HepG2 (cell line): ENCODE measurements around the gene CSNK1D. TPM values are rescaled to one million over a fixed set of nuclear protein-coding genes. Genes with fewer than 3 reads are reported as not detected.
A peak's percentile ranks its signal among the peaks of the same experiment; 100 is the strongest.

Experiments
- ATAC-seq: fragments of 200-7000 bp; cut with Tn5 transposase; 3 replicates; pipeline ENCODE4 v1.9.1; 2020; ENCODE audit warnings: mild to moderate bottlenecking, moderate library complexity
- BruUV-seq: library from RNA; stranded (reverse); fragments of 400-500 nt; replicated peaks from 2 replicates; lab custom pipeline; 2021; lab: Mats Ljungman, UMichigan
- CTCF ChIA-PET: fragments of 300-600 bp; formaldehyde crosslinking; extraction: SDS; loops from one replicate; lab custom pipeline; 2021; ENCODE audit warnings: low total read pairs, inconsistent platforms, low intra/inter-chr PET ratio; lab: Yijun Ruan, JAX
- POLR2A ChIA-PET: fragments of 350-600 bp; sonication (Branson Sonifier 250); formaldehyde crosslinking; loops from one replicate; lab custom pipeline; 2020; ENCODE audit warnings: antibody characterized with exemption, inconsistent platforms; lab: Yijun Ruan, JAX
- DNase-seq: peaks from one replicate; pipeline ENCODE4 v3.0.0-alpha.2; 2015; ENCODE audit warnings: low spot score
- FAIRE-seq: peaks from 3 replicates; lab custom pipeline; 2011; peaks lifted over from hg19 to GRCh38; lab: Jason Lieb, UNC
- H2AFZ ChIP-seq: one replicate; pipeline ENCODE4 v1.6.1; 2011; ENCODE audit warnings: low read length, inconsistent platforms
- H3K27ac ChIP-seq: fragments of 300-600 bp; 3 replicates; pipeline ENCODE4 v1.8.0; 2011; ENCODE audit warnings: mixed run types, mild to moderate bottlenecking, mixed read lengths, low read length, inconsistent platforms; ENCODE audit not compliant: insufficient read depth; ENCODE audit errors: extremely low read length
- H3K27me3 ChIP-seq, 2 experiments: fragments of 200-600 bp in 1 of 2; 2 replicates in 1 of 2; 3 replicates in 1 of 2; pipeline versions ENCODE4 v1.6.0 to v1.8.0; 2011; ENCODE audit warnings: low read length in 2 of 2, mild to moderate bottlenecking in 2 of 2, moderate library complexity in 2 of 2, inconsistent platforms in 1 of 2; ENCODE audit not compliant: insufficient read depth in 2 of 2, control insufficient read depth in 1 of 2
- H3K36me3 ChIP-seq, 2 experiments: fragments of 200-600 bp in 1 of 2; replicated peaks in 1 of 2; 2 replicates in 1 of 2; 3 replicates in 1 of 2; pipeline versions ENCODE4 v1.5.1 to v1.8.0; 2011; ENCODE audit warnings: low read length in 2 of 2, inconsistent platforms in 1 of 2; ENCODE audit not compliant: insufficient read depth in 2 of 2, control insufficient read depth in 1 of 2
- H3K4me1 ChIP-seq: 2 replicates; pipeline ENCODE4 v1.5.1; 2012; ENCODE audit warnings: low read length, inconsistent platforms; ENCODE audit not compliant: insufficient read depth
- H3K4me2 ChIP-seq: 2 replicates; pipeline ENCODE4 v1.6.0; 2011; ENCODE audit warnings: low read depth, low read length, inconsistent platforms
- H3K4me3 ChIP-seq, 3 experiments: fragments of 200-600 bp in 1 of 3; sonication (generic), shearing (Covaris generic) in 1 of 3; replicated peaks in 1 of 3; 2 replicates each; pipeline ENCODE4 v1.5.1; 2011 to 2016; ENCODE audit warnings: low read length in 3 of 3, inconsistent platforms in 2 of 3, low read depth in 2 of 3, mild to moderate bottlenecking in 2 of 3, control low read depth in 1 of 3, mixed read lengths in 1 of 3; ENCODE audit not compliant: insufficient read depth in 1 of 3
- H3K79me2 ChIP-seq: one replicate; pipeline ENCODE4 v1.6.1; 2011; ENCODE audit warnings: low read length, inconsistent platforms; ENCODE audit not compliant: insufficient read depth
- H3K9ac ChIP-seq: 2 replicates; pipeline ENCODE4 v1.6.0; 2011; ENCODE audit warnings: mild to moderate bottlenecking, low read depth, low read length, inconsistent platforms; ENCODE audit not compliant: insufficient read depth
- H3K9me3 ChIP-seq: 2 replicates; pipeline ENCODE4 v1.5.1; 2012; ENCODE audit warnings: mild to moderate bottlenecking, low read length
- H4K20me1 ChIP-seq: 2 replicates; pipeline ENCODE4 v1.6.0; 2011; ENCODE audit warnings: inconsistent platforms, mild to moderate bottlenecking, low read length, moderate library complexity; ENCODE audit not compliant: insufficient read depth
- BCL6 ChIP-seq: IDR thresholded peaks from 2 replicates; pipeline ENCODE4 v1.6.1; 2016; ENCODE audit warnings: missing genetic modification reagents, missing compliant biosample characterization
- HINFP ChIP-seq: sonication (generic); formaldehyde crosslinking; IDR thresholded peaks from 2 replicates; pipeline ENCODE4 v1.4.0; 2020; ENCODE audit warnings: low read depth, mild to moderate bottlenecking, missing genetic modification reagents
- JDP2 ChIP-seq: sonication (generic); formaldehyde crosslinking; IDR thresholded peaks from 2 replicates; pipeline ENCODE4 v1.8.1; 2022; ENCODE audit warnings: missing genetic modification reagents, borderline replicate concordance
- KLF15 ChIP-seq: sonication (generic); formaldehyde crosslinking; IDR thresholded peaks from 2 replicates; pipeline ENCODE4 v1.8.1; 2023; ENCODE audit warnings: borderline replicate concordance, mild to moderate bottlenecking, inconsistent platforms, missing genetic modification reagents, mixed read lengths
- PHF5A ChIP-seq: IDR thresholded peaks from one replicate; pipeline ENCODE4 v1.6.1; 2018; ENCODE audit warnings: low read depth, missing genetic modification reagents; ENCODE audit not compliant: unreplicated experiment
- RELA ChIP-seq: sonication (generic); formaldehyde crosslinking; IDR thresholded peaks from 2 replicates; pipeline ENCODE4 v1.4.0; 2020; ENCODE audit warnings: missing genetic modification reagents
- RFX1 ChIP-seq: fragments of 450-650 bp; IDR thresholded peaks from 2 replicates; pipeline ENCODE4 v1.6.1; 2017
- SMAD3 ChIP-seq: sonication (generic); formaldehyde crosslinking; IDR thresholded peaks from 2 replicates; pipeline ENCODE4 v1.4.0; 2020; ENCODE audit warnings: missing genetic modification reagents
- ZFYVE20 ChIP-seq: sonication (generic); formaldehyde crosslinking; IDR thresholded peaks from 2 replicates; pipeline ENCODE4 v1.8.0; 2023; ENCODE audit warnings: low read depth, mild to moderate bottlenecking, moderate library complexity, missing genetic modification reagents, borderline replicate concordance
- ZNF18 ChIP-seq: sonication (generic); formaldehyde crosslinking; IDR thresholded peaks from 2 replicates; pipeline ENCODE4 v1.8.0; 2022; ENCODE audit warnings: mild to moderate bottlenecking, missing genetic modification reagents; ENCODE audit not compliant: insufficient replicate concordance
- ZNF234 ChIP-seq: sonication (generic); formaldehyde crosslinking; conservative IDR thresholded peaks from 2 replicates; pipeline ENCODE4 v1.5.1; 2020; ENCODE audit warnings: mild to moderate bottlenecking, missing genetic modification reagents
- ZNF574 ChIP-seq: sonication (generic); formaldehyde crosslinking; IDR thresholded peaks from 2 replicates; pipeline ENCODE4 v1.4.0; 2020; ENCODE audit warnings: missing genetic modification reagents
- ZNF605 ChIP-seq: sonication (generic); formaldehyde crosslinking; IDR thresholded peaks from 2 replicates; pipeline ENCODE4 v1.8.0; 2022; ENCODE audit warnings: mild to moderate bottlenecking, missing genetic modification reagents
- ZNF616 ChIP-seq: sonication (generic); formaldehyde crosslinking; IDR thresholded peaks from 2 replicates; pipeline ENCODE4 v1.5.0; 2020; ENCODE audit warnings: low read depth, mild to moderate bottlenecking, missing genetic modification reagents
- ZNF652 ChIP-seq: IDR thresholded peaks from 2 replicates; pipeline ENCODE4 v1.6.1; 2016; ENCODE audit warnings: low read depth, borderline replicate concordance
- ZNF746 ChIP-seq: sonication (generic); formaldehyde crosslinking; IDR thresholded peaks from 2 replicates; pipeline ENCODE4 v1.8.0; 2022; ENCODE audit warnings: mild to moderate bottlenecking, missing genetic modification reagents
- WGBS: methylation state at CpG from one replicate; pipeline ENCODE4 v1.1.6; 2017; ENCODE audit warnings: low lambda C conversion rate; 5-methylcytosine and 5-hydroxymethylcytosine counted together
- in situ Hi-C: cut with HindIII; loops from 2 replicates; pipeline ENCODE4 v1.10.0; 2017; ENCODE audit warnings: low pct_unique_long_range_greater_than_20kb; ENCODE audit not compliant: extremely low pct_ligation_motif_present
- intact Hi-C: fragments of 100-400 bp; cut with micrococcal nuclease; formaldehyde crosslinking; loops from one replicate; pipeline ENCODE4 v1.10.0; 2022; ENCODE audit not compliant: unreplicated experiment
- polyA plus RNA-seq, 8 experiments: library from polyadenylated mRNA; depleted of rRNA in 3 of 8; stranded (reverse) in 7 of 8; unstranded in 1 of 8; fragments of >200 nt; fragmentation: Illumina TruSeq in 4 of 8; extraction: Trizol in 4 of 8; gene quantifications; 2 replicates each; pipeline versions ENCODE4 v1.2.1 to v1.2.3, GENCODE V29; 2011 to 2016; ENCODE audit warnings: low read depth in 4 of 8, missing spikeins in 1 of 8, mixed read lengths in 1 of 8; ENCODE audit not compliant: insufficient read depth in 1 of 8
- total RNA-seq, 5 experiments: library from RNA; depleted of rRNA; stranded (reverse); fragments of >200 nt; fragmentation: Illumina TruSeq; extraction: Trizol; gene quantifications; 2 replicates each; pipeline ENCODE4 v1.2.3, GENCODE V29; 2016; ENCODE audit warnings: low read depth in 1 of 5
- TF ChIP-seq, protein P1 (sequence below): sonication (generic); formaldehyde crosslinking; IDR thresholded peaks from 2 replicates; pipeline ENCODE4 v1.4.0; 2020; ENCODE audit warnings: mild to moderate bottlenecking, missing genetic modification reagents

Gene CSNK1D
- total and polyA plus RNA-seq, 2 of the 13 experiments (the other 11 are each of a cell fraction or from before 2014, with no cell fraction given) = 31.5 to 128 TPM

DNA sequence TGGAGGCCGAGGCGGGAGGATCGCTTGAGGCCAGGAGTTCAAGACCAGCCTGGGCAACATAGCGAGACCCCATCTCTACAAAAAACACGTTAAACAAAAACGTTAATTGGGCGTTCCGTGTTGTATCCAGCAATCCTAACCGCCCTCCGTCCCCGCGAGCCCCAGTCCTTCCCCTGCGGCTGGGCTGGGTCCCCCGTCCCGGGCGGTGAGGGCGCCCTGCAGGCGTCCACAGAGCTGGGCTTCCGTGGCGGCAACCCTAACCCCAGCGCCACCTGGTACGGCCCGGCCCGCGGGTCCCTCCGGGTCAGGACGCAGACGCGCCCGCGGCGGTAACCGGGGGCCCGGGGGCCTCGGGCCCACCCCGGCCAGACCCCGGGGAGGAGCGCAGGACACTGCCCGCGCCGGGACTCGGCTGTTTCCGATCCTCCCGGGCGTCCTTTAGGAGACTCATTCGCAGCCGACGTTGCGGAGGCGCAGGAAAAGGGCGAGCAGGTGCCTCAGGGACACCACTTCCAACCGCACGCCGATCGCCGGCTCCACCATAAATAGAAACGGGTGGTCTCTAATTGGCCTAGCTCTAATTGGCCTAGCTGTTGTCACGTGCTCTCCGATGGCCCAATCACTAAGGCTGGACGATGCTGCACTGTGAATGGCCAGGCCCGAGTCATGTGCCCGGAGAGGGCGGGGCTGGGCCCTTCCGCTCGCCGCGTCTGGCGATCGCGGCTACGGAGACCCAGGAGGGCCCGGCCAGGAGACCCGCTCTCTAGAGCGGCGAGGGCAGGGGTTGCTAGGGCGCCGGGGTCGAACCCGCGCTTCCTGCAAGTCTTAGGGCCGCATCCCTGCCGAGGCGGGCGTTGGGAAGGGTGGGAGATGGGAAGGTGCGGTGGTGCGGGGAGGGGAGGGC is 19.0 kb upstream of the CSNK1D start:
- Histone ChIP-seq H4K20me1 (no peaks in the 10 kb centered on the region), H3K4me2 (peak overlapping the region; percentile 73), H3K9me3 (no peaks in the 10 kb centered on the region), H3K36me3 (no peaks in the 10 kb centered on the region), H3K79me2 (peaks cover 5% of the 10 kb centered on the region), H2AFZ (no peak overlapping the region), H3K27me3 (no peaks in the 10 kb centered on the region), H3K4me1 (peaks cover 88% of the 10 kb centered on the region), H3K9ac (peak overlapping the region; percentile 97), H3K4me3 (peak overlapping the region; percentile 80 to 87 (median 81)), H3K27ac (peak overlapping the region; percentile 93)
- ATAC-seq (peak; percentile 89), FAIRE-seq (peak; percentile 88), DNase-seq (peak; percentile 99)
- ChIA-PET POLR2A (interaction anchor here (0.7 to 4.3 kb wide), 38 partner anchors 9 to 276 kb away, joined by 3 to 119 read pairs (median 4); partner anchors contain the start of genes CD7, CENPX, CSNK1D and DCXR), CTCF (no interaction called here)
- in situ Hi-C loops = no loop called here
- intact Hi-C loops = loop anchor here (2.0 kb wide), 1 partner anchor 26 kb away; no protein-coding TSS in a partner anchor
- 5% methylated on average over 47 of the region's 86 CpGs for WGBS
- TSS peak; percentile 90 for BruUV-seq
- peak; percentile 29; the same call in 1 of the 2 replicates for TF ChIP-seq BCL6 (CRISPR knock-in tag)
- peak; percentile 68 for TF ChIP-seq KLF15
- TF ChIP-seq ZNF18 (CRISPR knock-in tag) = peak; percentile 88
- TF ChIP-seq, protein P1, sequence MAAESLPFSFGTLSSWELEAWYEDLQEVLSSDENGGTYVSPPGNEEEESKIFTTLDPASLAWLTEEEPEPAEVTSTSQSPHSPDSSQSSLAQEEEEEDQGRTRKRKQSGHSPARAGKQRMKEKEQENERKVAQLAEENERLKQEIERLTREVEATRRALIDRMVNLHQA (CRISPR knock-in tag) = no peak
- peak; percentile 72; the same call in 1 of the 2 replicates for TF ChIP-seq ZNF616
- TF ChIP-seq ZFYVE20 (CRISPR knock-in tag) = no peak
- peak; percentile 80; the same call in 1 of the 2 replicates for TF ChIP-seq HINFP (CRISPR knock-in tag)
- no peak for TF ChIP-seq RELA
- TF ChIP-seq ZNF605 (CRISPR knock-in tag) = peak; percentile 61; the same call in 1 of the 2 replicates
- TF ChIP-seq ZNF652 (CRISPR knock-in tag) = no peak
- peak; percentile 79 for TF ChIP-seq SMAD3 (CRISPR knock-in tag)
- peak; percentile 33; the same call in 1 of the 2 replicates for TF ChIP-seq JDP2 (CRISPR knock-in tag)
- no peak for TF ChIP-seq PHF5A
- TF ChIP-seq RFX1 = no peak
- peak; percentile 48; the same call in 1 of the 2 replicates for TF ChIP-seq ZNF234 (CRISPR knock-in tag)
- peak; percentile 98 for TF ChIP-seq ZNF746 (CRISPR knock-in tag)
- TF ChIP-seq ZNF574 (CRISPR knock-in tag) = peak; percentile 80
